SK-N-SH (cell line): ENCODE results near the gene HDAC4. TPM values are rescaled to one million over a fixed set of nuclear protein-coding genes. Genes with fewer than 3 reads are reported as not detected.

Experiments used
- CTCF ChIA-PET: fragments of 300-600, 350-600 bp; formaldehyde crosslinking; extraction: SDS; loops from one replicate; lab custom pipeline; 2021; lab: Yijun Ruan, JAX
- POLR2A ChIA-PET: fragments of 350-600 bp; sonication (Branson Sonifier 250); formaldehyde crosslinking; extraction: SDS; loops from one replicate; lab custom pipeline; 2020; ENCODE audit warnings: antibody characterized with exemption, inconsistent platforms; lab: Yijun Ruan, JAX
- DNase-seq: peaks from one replicate; pipeline ENCODE4 v3.0.0; 2012
- H2AFZ ChIP-seq: fragments of 200-600 bp; sonication (generic); 2 replicates; pipeline ENCODE4 v1.8.1; 2016; ENCODE audit warnings: antibody characterized with exemption, mild to moderate bottlenecking, low read depth
- H3F3A ChIP-seq: fragments of 200-600 bp; sonication (generic); replicated peaks from 2 replicates; pipeline ENCODE3; 2016; ENCODE audit warnings: antibody characterized with exemption, mild to moderate bottlenecking; ENCODE audit not compliant: insufficient read depth
- H3K27ac ChIP-seq, 2 experiments: fragments of 200-500 bp in 1 of 2; fragments of 200-600 bp in 1 of 2; sonication (Bioruptor generic) in 1 of 2; sonication (generic), shearing (Covaris generic) in 1 of 2; 2 replicates each; pipeline versions ENCODE4 v1.5.1 to v1.6.1; 2014 to 2016; ENCODE audit warnings: low read depth in 2 of 2, inconsistent platforms in 1 of 2, low read length in 1 of 2, mild to moderate bottlenecking in 1 of 2, mixed read lengths in 1 of 2
- H3K27me3 ChIP-seq: fragments of 200-600 bp; sonication (generic), shearing (Covaris generic); 2 replicates; pipeline ENCODE4 v1.6.1; 2016; ENCODE audit warnings: mixed run types; ENCODE audit not compliant: insufficient read depth
- H3K36me3 ChIP-seq, 2 experiments: fragments of 200-500 bp in 1 of 2; fragments of 200-600 bp in 1 of 2; sonication (Bioruptor generic) in 1 of 2; sonication (generic) in 1 of 2; replicated peaks in 1 of 2; 2 replicates each; pipeline versions ENCODE3 to v1.5.1; 2014 to 2016; ENCODE audit warnings: low read length in 1 of 2, mild to moderate bottlenecking in 1 of 2; ENCODE audit not compliant: insufficient read depth in 2 of 2, control insufficient read depth in 1 of 2
- H3K4me1 ChIP-seq, 2 experiments: fragments of 200-500 bp in 1 of 2; fragments of 200-600 bp in 1 of 2; sonication (Bioruptor generic) in 1 of 2; sonication (generic), shearing (Covaris generic) in 1 of 2; 2 replicates each; pipeline versions ENCODE4 v1.5.1 to v1.6.1; 2014 to 2016; ENCODE audit warnings: low read depth in 1 of 2, low read length in 1 of 2, mixed run types in 1 of 2; ENCODE audit not compliant: insufficient read depth in 2 of 2, control insufficient read depth in 1 of 2
- H3K4me2 ChIP-seq: fragments of 200-600 bp; sonication (generic), shearing (Covaris generic); 2 replicates; pipeline ENCODE4 v1.6.1; 2017; ENCODE audit warnings: mixed run types
- H3K4me3 ChIP-seq, 2 experiments: fragments of 200-500 bp in 1 of 2; fragments of 200-600 bp in 1 of 2; sonication (Bioruptor generic) in 1 of 2; sonication (generic), shearing (Covaris generic) in 1 of 2; 2 replicates each; pipeline versions ENCODE4 v1.5.1 to v1.8.1; 2014 to 2016; ENCODE audit warnings: low read depth in 2 of 2, inconsistent platforms in 1 of 2, low read length in 1 of 2, mild to moderate bottlenecking in 1 of 2, mixed read lengths in 1 of 2, moderate library complexity in 1 of 2
- H3K79me2 ChIP-seq: fragments of 200-600 bp; sonication (generic); 2 replicates; pipeline ENCODE4 v1.8.1; 2017; ENCODE audit warnings: mild to moderate bottlenecking; ENCODE audit not compliant: insufficient read depth
- H3K9ac ChIP-seq: fragments of 200-600 bp; sonication (generic); 2 replicates; pipeline ENCODE4 v1.6.1; 2017; ENCODE audit warnings: mixed run types
- H3K9me2 ChIP-seq: fragments of 200-600 bp; sonication (generic); 2 replicates; pipeline ENCODE4 v1.6.1; 2017; ENCODE audit warnings: mixed run types
- H3K9me3 ChIP-seq: fragments of 200-600 bp; sonication (generic); 2 replicates; pipeline ENCODE4 v1.6.1; 2017; ENCODE audit warnings: mixed run types, mild to moderate bottlenecking, moderate library complexity
- H4K20me1 ChIP-seq: fragments of 200-600 bp; sonication (generic); 2 replicates; pipeline ENCODE4 v1.6.1; 2017; ENCODE audit warnings: mild to moderate bottlenecking, mixed run types; ENCODE audit not compliant: insufficient read depth
- CHD2 ChIP-seq: fragments of 150-350 bp; IDR thresholded peaks from 2 replicates; pipeline ENCODE4 v1.6.1; 2018; ENCODE audit warnings: low read length; ENCODE audit not compliant: partially characterized antibody
- EZH2phosphoT487 ChIP-seq: fragments of 200-600 bp; sonication (generic); IDR thresholded peaks from 2 replicates; pipeline ENCODE4 v1.6.1; 2017; ENCODE audit warnings: low read depth, mixed run types, mild to moderate bottlenecking, antibody characterized with exemption, moderate library complexity, borderline replicate concordance
- FOSL2 ChIP-seq: IDR thresholded peaks from 2 replicates; pipeline ENCODE4 v1.4.0; 2012; ENCODE audit warnings: low read depth, mild to moderate bottlenecking, moderate library complexity, borderline replicate concordance
- FOXM1 ChIP-seq: IDR thresholded peaks from 2 replicates; pipeline ENCODE4 v1.4.0; 2012; ENCODE audit warnings: low read depth, mild to moderate bottlenecking
- GABPA ChIP-seq: IDR thresholded peaks from 2 replicates; pipeline ENCODE4 v1.4.0; 2012; ENCODE audit warnings: low read depth, mild to moderate bottlenecking
- GATA2 ChIP-seq: sonication (generic); formaldehyde crosslinking; IDR thresholded peaks from 2 replicates; pipeline ENCODE4 v1.5.0; 2020; ENCODE audit warnings: mild to moderate bottlenecking, missing genetic modification reagents
- JUND ChIP-seq: IDR thresholded peaks from 2 replicates; pipeline ENCODE4 v1.4.0; 2012
- MAX ChIP-seq: IDR thresholded peaks from 2 replicates; pipeline ENCODE4 v1.4.0; 2012; ENCODE audit warnings: low read depth
- MEF2A ChIP-seq: IDR thresholded peaks from 2 replicates; pipeline ENCODE4 v1.4.0; 2012; ENCODE audit warnings: low read depth, borderline replicate concordance
- NFIC ChIP-seq: IDR thresholded peaks from 2 replicates; pipeline ENCODE4 v1.4.0; 2012; ENCODE audit warnings: borderline replicate concordance
- PBX3 ChIP-seq: IDR thresholded peaks from 2 replicates; pipeline ENCODE4; 2012
- POLR2AphosphoS5 ChIP-seq: IDR thresholded peaks from 2 replicates; pipeline ENCODE4 v1.6.1; 2012; ENCODE audit warnings: low read depth, low read length
- RCOR1 ChIP-seq: fragments of 150-350 bp; IDR thresholded peaks from 2 replicates; pipeline ENCODE4 v1.6.1; 2017; ENCODE audit warnings: antibody characterized with exemption, low read length
- RFX5 ChIP-seq: IDR thresholded peaks from 2 replicates; pipeline ENCODE4 v1.6.1; 2012; ENCODE audit warnings: mild to moderate bottlenecking, improper control_type of control experiment, low read length
- TCF12 ChIP-seq: IDR thresholded peaks from 2 replicates; pipeline ENCODE4 v1.4.0; 2012
- YY1 ChIP-seq: IDR thresholded peaks from 2 replicates; pipeline ENCODE4 v1.4.0; 2012; ENCODE audit warnings: low read depth, mild to moderate bottlenecking
- ZBTB33 ChIP-seq: IDR thresholded peaks from 2 replicates; pipeline ENCODE4 v1.4.0; 2012; ENCODE audit warnings: low read depth, borderline replicate concordance
- WGBS: methylation state at CpG from one replicate; pipeline ENCODE4 v1.1.6; 2017; ENCODE audit warnings: low lambda C conversion rate; 5-methylcytosine and 5-hydroxymethylcytosine counted together
- polyA plus RNA-seq, 3 experiments: library from polyadenylated mRNA; depleted of rRNA; stranded (reverse); fragments of >200 nt; gene quantifications; 2 replicates each; pipeline ENCODE4 v1.2.3, GENCODE V29; 2012

HDAC4 gene
- polyA plus RNA-seq, 1 of the 3 experiments (the other 2 are of a cell fraction) = 5.5 TPM

- no peak for DNase-seq
- Histone ChIP-seq H3F3A (no peaks in the 10 kb centered on the region), H3K4me3 (no peak overlapping the region), H3K4me2 (no peak overlapping the region), H3K79me2 (no peaks in the 10 kb centered on the region), H2AFZ (no peak overlapping the region), H3K36me3 (no peaks in the 10 kb centered on the region), H3K27ac (no peak overlapping the region), H3K9me3 (no peaks in the 10 kb centered on the region), H3K27me3 (no peaks in the 10 kb centered on the region), H3K9me2 (no peaks in the 10 kb centered on the region), H3K9ac (no peak overlapping the region), H4K20me1 (no peaks in the 10 kb centered on the region), H3K4me1 (no peaks in the 10 kb centered on the region)
- ChIA-PET CTCF (interaction anchor here (0.5 kb wide), 1 partner anchor 219 kb away, joined by 3 read pairs; no protein-coding TSS in a partner anchor), POLR2A (no interaction called here)
- 23% methylated on average over 5 of the region's 5 CpGs for WGBS
- TF ChIP-seq POLR2AphosphoS5 (no peak), EZH2phosphoT487 (no peak), TCF12 (no peak), FOXM1 (no peak), RCOR1 (no peak), ZBTB33 (no peak), JUND (no peak), MAX (no peak), MEF2A (no peak), CHD2 (no peak), YY1 (no peak), GATA2 (no peak), NFIC (no peak), FOSL2 (no peak), PBX3 (no peak), GABPA (no peak), RFX5 (no peak)
These were observed 30.7 kb upstream of the HDAC4 start for GRCh38 chr2:239431536-239431935.
